Activated T-helper 17 cell treated with anti-CD3 and anti-CD28 coated beads, Interleukin-2, amount 50 U/mL, for 72 hours (primary cell): Measurements from ENCODE around the gene TMEM190. TPM values are rescaled to one million over a fixed set of nuclear protein-coding genes. Genes with fewer than 3 reads are reported as not detected.

Experiments used
- total RNA-seq, 2 donors: library from RNA; stranded (reverse); gene quantifications; one replicate each; pipeline ENCODE4 v1.2.3, GENCODE V29; 2022

The TMEM190 gene
- total RNA-seq, 2 donors from 2014 or later, result not detected

Other genes with a start within 250 kb of the TMEM190 start
- not detected for gene TNNT1, start 227.6 kb upstream of the TMEM190 start, total RNA-seq
- not detected for gene TNNI3, start 219.1 kb upstream of the TMEM190 start, total RNA-seq
- gene DNAAF3, start 210.2 kb upstream of the TMEM190 start, total RNA-seq, result under 1 TPM in 1 of 2 donors, not detected in 1; 0.35 TPM
- gene SYT5, start 196.5 kb upstream of the TMEM190 start, total RNA-seq, result not detected
- not detected for gene PTPRH, start 167.3 kb upstream of the TMEM190 start, total RNA-seq
- gene TMEM86B, start 148.1 kb upstream of the TMEM190 start, total RNA-seq, result 10 to 100 TPM in 1 of 2 donors, 1 to 10 TPM in 1; 8.5 to 11.3 TPM
- gene PPP6R1, start 117.8 kb upstream of the TMEM190 start, total RNA-seq, result 100 to 1,000 TPM; 156 to 319 TPM
- gene HSPBP1, start 96.7 kb upstream of the TMEM190 start, total RNA-seq, result 10 to 100 TPM; 20.8 to 56.6 TPM
- 10 to 100 TPM in 1 of 2 donors, 1 to 10 TPM in 1; 6.3 to 13.7 TPM for gene BRSK1, start 92.8 kb upstream of the TMEM190 start, total RNA-seq
- gene TMEM150B, start 51.5 kb upstream of the TMEM190 start, total RNA-seq, result under 1 TPM; 0.39 to 0.56 TPM
- 10 to 100 TPM; 15.6 to 25.3 TPM for gene KMT5C, start 37.0 kb upstream of the TMEM190 start, total RNA-seq
- under 1 TPM; 0.15 to 0.50 TPM for gene COX6B2, start 22.1 kb upstream of the TMEM190 start, total RNA-seq
- not detected for gene GARIN5B, start 13.6 kb upstream of the TMEM190 start, total RNA-seq
- gene IL11, start 6.4 kb upstream of the TMEM190 start, total RNA-seq, result under 1 TPM; 0.15 to 0.95 TPM
- gene TMEM238, start 7.5 kb downstream of the TMEM190 start, total RNA-seq, result 10 to 100 TPM in 1 of 2 donors, 1 to 10 TPM in 1; 7.2 to 11.5 TPM
- gene RPL28, start 9.1 kb downstream of the TMEM190 start, total RNA-seq, result 1,000 to 10,000 TPM; 2,155 to 2,438 TPM
- gene UBE2S, start 31.0 kb downstream of the TMEM190 start, total RNA-seq, result 100 to 1,000 TPM; 183 to 343 TPM
- gene SHISA7, start 66.5 kb downstream of the TMEM190 start, total RNA-seq, result under 1 TPM in 1 of 2 donors, not detected in 1; 0.11 TPM
- gene ISOC2, start 84.8 kb downstream of the TMEM190 start, total RNA-seq, result 10 to 100 TPM; 21.2 to 39.5 TPM
- gene C19orf85, start 87.9 kb downstream of the TMEM190 start, total RNA-seq, result not detected
- 10 to 100 TPM; 11.1 to 11.3 TPM for gene ZNF628, start 99.8 kb downstream of the TMEM190 start, total RNA-seq
- 10 to 100 TPM in 1 of 2 donors, 1 to 10 TPM in 1; 7.1 to 12.3 TPM for gene NAT14, start 108.4 kb downstream of the TMEM190 start, total RNA-seq
- under 1 TPM; 0.41 to 0.69 TPM for gene SSC5D, start 111.6 kb downstream of the TMEM190 start, total RNA-seq
- not detected for gene SBK2, start 160.3 kb downstream of the TMEM190 start, total RNA-seq
- gene SBK3, start 168.7 kb downstream of the TMEM190 start, total RNA-seq, result not detected
- gene ZNF579, start 204.0 kb downstream of the TMEM190 start, total RNA-seq, result 1 to 10 TPM; 4.7 to 6.5 TPM
- gene FIZ1, start 222.7 kb downstream of the TMEM190 start, total RNA-seq, result 10 to 100 TPM in 1 of 2 donors, 1 to 10 TPM in 1; 8.7 to 12.9 TPM
- 10 to 100 TPM; 20.1 to 25.3 TPM for gene ZNF524, start 223.5 kb downstream of the TMEM190 start, total RNA-seq
- 10 to 100 TPM; 11.9 to 13.2 TPM for gene ZNF865, start 228.8 kb downstream of the TMEM190 start, total RNA-seq
- gene ZNF784, start 247.7 kb downstream of the TMEM190 start, total RNA-seq, result 1 to 10 TPM; 4.6 to 5.3 TPM